Measurements from ENCODE around the gene RSPH9.

The RSPH9 gene

GRCh38 chr6:43714311-43715055, 69.6 kb downstream of the RSPH9 start:
- peak; percentile 27 for DNase-seq

GRCh38 chr6:43715056-43715788, 70.4 kb downstream of the RSPH9 start:
- no peak for DNase-seq

- DNase-seq = no peak
Observed at GRCh38 chr6:43716099-43716498, 71.3 kb downstream of the RSPH9 start.

GRCh38 chr6:43717389-43717788, 72.6 kb downstream of the RSPH9 start:
- DNase-seq = no peak

DNA sequence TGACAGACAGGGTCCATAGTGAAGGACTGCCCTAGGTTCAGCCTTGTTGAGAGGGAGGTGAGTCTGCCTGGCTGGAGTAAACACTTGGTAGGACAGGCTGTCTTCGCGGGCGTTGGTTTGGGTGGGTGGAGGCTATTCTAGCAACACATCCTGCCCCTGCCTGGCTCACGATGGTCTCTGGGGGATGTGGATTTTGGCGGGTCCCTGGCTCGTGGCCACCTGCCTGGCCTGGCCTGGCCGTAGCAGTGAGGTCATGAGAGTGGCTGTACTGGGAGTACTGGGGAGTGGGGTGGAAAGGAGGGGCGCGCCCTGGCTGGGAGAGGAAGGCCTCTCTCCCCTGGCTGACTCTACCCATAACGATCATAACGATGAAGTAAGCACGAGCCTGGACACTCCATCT, 73.0 kb downstream of the RSPH9 start:
- DNase-seq = no peak

- no peak for DNase-seq
Observed at GRCh38 chr6:43718387-43719105, 73.7 kb downstream of the RSPH9 start.

DNA sequence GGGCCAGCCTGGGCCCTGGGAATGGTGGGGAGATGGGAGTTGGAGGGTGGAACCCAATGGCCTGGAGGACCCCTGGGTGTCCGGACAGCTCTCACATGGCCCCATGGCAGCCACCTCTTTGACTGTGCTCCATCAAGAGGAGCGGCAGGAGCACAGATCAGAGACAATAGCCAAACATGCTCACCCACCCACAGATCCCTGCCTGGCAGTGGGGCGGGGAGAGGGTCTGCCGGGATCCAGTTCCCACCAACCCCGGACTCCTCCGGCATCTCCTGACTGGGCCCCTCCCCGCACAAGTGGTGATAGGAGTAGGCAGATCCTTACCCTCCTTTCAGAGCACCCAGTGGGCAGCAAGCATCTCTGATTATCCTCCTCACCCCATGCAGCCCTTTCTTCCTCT, 74.7 kb downstream of the RSPH9 start:
- no peak for DNase-seq

DNA sequence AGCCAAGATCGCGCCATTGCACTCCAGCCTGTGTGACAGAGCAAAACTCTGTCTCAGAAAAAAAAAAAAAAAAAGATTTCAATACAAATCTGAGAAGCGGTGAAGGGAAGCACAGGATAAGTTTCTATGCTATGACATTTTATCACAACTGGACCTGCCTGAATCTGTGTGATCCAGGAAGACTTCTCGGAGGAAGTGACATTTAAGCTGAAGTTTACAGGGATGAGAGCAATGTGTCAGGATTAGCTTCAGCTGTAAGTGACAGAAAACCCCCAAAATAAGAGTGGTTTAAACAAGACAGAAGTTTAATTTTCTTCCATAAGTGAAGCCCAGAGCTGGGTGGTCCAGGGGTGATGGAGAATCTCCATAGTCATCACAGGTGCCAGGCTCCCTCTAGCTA, 76.2 kb downstream of the RSPH9 start:
- no peak for DNase-seq

Measured in EL (cell line).